ENCODE data around the gene LMBRD1. TPM values are rescaled to one million over a fixed set of nuclear protein-coding genes. Genes with fewer than 3 reads are reported as not detected.

LMBRD1 gene
- total and polyA plus RNA-seq, 2 of the 8 experiments (the other 6 are each of a cell fraction or from before 2014, with no cell fraction given) = 9.1 to 16.8 TPM

- Histone ChIP-seq H3K4me1 (replicated peaks in 1 of 4; ENCODE audit: control insufficient read depth in 3 of 4, insufficient read depth in 4 of 4, low read length in 3 of 4) (peaks cover 0 to 5% (median 3%) of the 10 kb centered on the region in 4 experiments; a peak in 5 of 7 replicates), H3K56ac (replicated peaks; ENCODE audit: insufficient read length, low read depth, low read length) (no peak overlapping the region), H3K9ac (replicated peaks in 1 of 4; ENCODE audit: extremely low read depth in 1 of 4, low read depth in 3 of 4, low read length in 3 of 4) (no peak overlapping the region), H4K91ac (replicated peaks; ENCODE audit: insufficient read length, low read length) (no peak overlapping the region), H2AFZ (ENCODE audit: low read length) (no peak overlapping the region), H3K27ac (ENCODE audit: low read depth, low read length) (no peak overlapping the region), H3K27me3 (replicated peaks in 1 of 4; ENCODE audit: control insufficient read depth in 3 of 4, extremely low read depth in 1 of 4, insufficient read depth in 3 of 4, low read length in 3 of 4) (no peaks in the 10 kb centered on the region), H2BK5ac (ENCODE audit: low read depth, low read length) (no peak overlapping the region), H3K23me2 (ENCODE audit: low read depth, low read length) (no peaks in the 10 kb centered on the region), H2BK15ac (ENCODE audit: low read length) (no peak overlapping the region), H2BK20ac (ENCODE audit: low read length) (no peak overlapping the region), H3K14ac (ENCODE audit: insufficient read length) (no peak overlapping the region), H3K4me3 (ENCODE audit: extremely low read depth in 1 of 4, insufficient read depth in 2 of 4, low read depth in 3 of 4, low read length in 4 of 4) (no peak overlapping the region), H2BK120ac (replicated peaks; ENCODE audit: low read depth, low read length) (no peak overlapping the region), H4K5ac (ENCODE audit: insufficient read length, low read depth, low read length) (no peak overlapping the region), H3K79me2 (ENCODE audit: control insufficient read depth in 1 of 2, insufficient read depth in 2 of 2, low read length in 2 of 2) (no peaks in the 10 kb centered on the region), H4K8ac (ENCODE audit: extremely low read depth, insufficient read depth, low read length) (no peak overlapping the region), H3K79me1 (ENCODE audit: low read depth, low read length) (no peaks in the 10 kb centered on the region), H3K4ac (replicated peaks; ENCODE audit: insufficient read length, low read depth, low read length) (no peak overlapping the region), H3K9me3 (ENCODE audit: insufficient read depth in 2 of 2, low read depth in 1 of 2, low read length in 1 of 2) (no peaks in the 10 kb centered on the region), H4K20me1 (replicated peaks in 1 of 2; ENCODE audit: control insufficient read depth in 1 of 2, insufficient read depth in 2 of 2, low read length in 2 of 2) (no peaks in the 10 kb centered on the region), H2AK5ac (ENCODE audit: low read depth, low read length) (no peak overlapping the region), H2BK12ac (ENCODE audit: low read depth, low read length) (no peak overlapping the region), H3K36me3 (ENCODE audit: control insufficient read depth in 2 of 4, insufficient read depth in 4 of 4, low read length in 3 of 4) (no peaks in the 10 kb centered on the region), H3K23ac (ENCODE audit: insufficient read length) (no peak overlapping the region), H3K4me2 (ENCODE audit: insufficient read depth in 1 of 2, low read depth in 2 of 2, low read length in 2 of 2) (no peak overlapping the region), H3K18ac (ENCODE audit: extremely low read depth, low read length) (no peak overlapping the region)
- ChIA-PET CTCF (ENCODE audit: partially characterized antibody) (no interaction called here), POLR2A (ENCODE audit: partially characterized antibody) (no interaction called here)
- FAIRE-seq (no peak), DNase-seq (ENCODE audit: low read depth in 1 of 2, low spot score in 2 of 2) (no peak)
- WGBS, 2 experiments (ENCODE audit: extremely low coverage in 1 of 2, insufficient coverage in 1 of 2, insufficient read length in 1 of 2, insufficient replicate concordance in 2 of 2, low coverage in 1 of 2, low lambda C conversion rate in 2 of 2, missing lambda C conversion rate in 1 of 2) = 95% methylated on average over 1 of the region's 1 CpG; no CpG with 5 or more reads in 1 of the 2 experiments
- TF ChIP-seq CBX8 (IDR thresholded peaks at IDR 0.05; ENCODE audit: borderline replicate concordance, low read depth, low read length) = no peak
- TF ChIP-seq HDAC6 (IDR thresholded peaks at IDR 0.05; ENCODE audit: low read depth, low read length) = no peak
- TF ChIP-seq SRF (IDR thresholded peaks at IDR 0.05; ENCODE audit: low read depth, low read length) = no peak
- TF ChIP-seq CREB1 (IDR thresholded peaks at IDR 0.05) = no peak
- no peak for TF ChIP-seq FOSL1 (IDR thresholded peaks at IDR 0.05; ENCODE audit: insufficient read depth, low read depth, low read length)
- TF ChIP-seq CEBPB (IDR thresholded peaks at IDR 0.05; ENCODE audit: low read depth, low read length) = no peak; the same call in 1 of the 2 replicates
- TF ChIP-seq YY1 (IDR thresholded peaks at IDR 0.05; ENCODE audit: low read depth, low read length) = no peak
- no peak for TF ChIP-seq HDAC2 (IDR thresholded peaks at IDR 0.05; ENCODE audit: borderline replicate concordance in 1 of 2, low read depth in 2 of 2, low read length in 2 of 2)
- TF ChIP-seq EP300 (IDR thresholded peaks at IDR 0.05; ENCODE audit: borderline replicate concordance in 1 of 2, low read depth in 2 of 2, low read length in 2 of 2) = no peak
- TF ChIP-seq CHD1 (IDR thresholded peaks at IDR 0.05; ENCODE audit: low read depth, low read length) = no peak
- TF ChIP-seq BACH1 (IDR thresholded peaks at IDR 0.05; ENCODE audit: low read length) = no peak
- TF ChIP-seq RNF2 (IDR thresholded peaks at IDR 0.05; ENCODE audit: borderline replicate concordance, low read depth, low read length, missing control alignments, poor library complexity, severe bottlenecking) = no peak
- no peak for TF ChIP-seq POLR2A (IDR thresholded peaks at IDR 0.05; ENCODE audit: control extremely low read depth in 1 of 2, low read depth in 2 of 2, low read length in 2 of 2)
- TF ChIP-seq ATF3 (IDR thresholded peaks at IDR 0.05; ENCODE audit: insufficient read depth, low read depth, low read length) = no peak
- no peak for TF ChIP-seq KDM4A (IDR thresholded peaks at IDR 0.05; ENCODE audit: low read depth, low read length, severe bottlenecking)
Observed at GRCh38 chr6:69627625-69628024, 169.2 kb downstream of the LMBRD1 start.
